Measurements from ENCODE around the gene OTUB2. TPM values are rescaled to one million over a fixed set of nuclear protein-coding genes. Genes with fewer than 3 reads are reported as not detected.

The OTUB2 gene
- polyA plus RNA-seq, 3 donors = 0.25 to 0.95 (median 0.28) TPM

- Mint-ChIP-seq H3K27me3 (ENCODE audit: low read depth in 3 of 3) (peaks cover 3 to 11% (median 8%) of the 10 kb centered on the region in 3 donors), H3K9me3 (no peaks in the 10 kb centered on the region), H3K36me3 (no peaks in the 10 kb centered on the region), H3K27ac (no peak overlapping the region), H3K4me1 (peaks cover 8% of the 10 kb centered on the region), H3K4me3 (no peak overlapping the region)
- TF ChIP-seq, protein P1, sequence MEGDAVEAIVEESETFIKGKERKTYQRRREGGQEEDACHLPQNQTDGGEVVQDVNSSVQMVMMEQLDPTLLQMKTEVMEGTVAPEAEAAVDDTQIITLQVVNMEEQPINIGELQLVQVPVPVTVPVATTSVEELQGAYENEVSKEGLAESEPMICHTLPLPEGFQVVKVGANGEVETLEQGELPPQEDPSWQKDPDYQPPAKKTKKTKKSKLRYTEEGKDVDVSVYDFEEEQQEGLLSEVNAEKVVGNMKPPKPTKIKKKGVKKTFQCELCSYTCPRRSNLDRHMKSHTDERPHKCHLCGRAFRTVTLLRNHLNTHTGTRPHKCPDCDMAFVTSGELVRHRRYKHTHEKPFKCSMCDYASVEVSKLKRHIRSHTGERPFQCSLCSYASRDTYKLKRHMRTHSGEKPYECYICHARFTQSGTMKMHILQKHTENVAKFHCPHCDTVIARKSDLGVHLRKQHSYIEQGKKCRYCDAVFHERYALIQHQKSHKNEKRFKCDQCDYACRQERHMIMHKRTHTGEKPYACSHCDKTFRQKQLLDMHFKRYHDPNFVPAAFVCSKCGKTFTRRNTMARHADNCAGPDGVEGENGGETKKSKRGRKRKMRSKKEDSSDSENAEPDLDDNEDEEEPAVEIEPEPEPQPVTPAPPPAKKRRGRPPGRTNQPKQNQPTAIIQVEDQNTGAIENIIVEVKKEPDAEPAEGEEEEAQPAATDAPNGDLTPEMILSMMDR (IDR thresholded peaks at IDR 0.05) = no peak
- intact Hi-C loops (cut with micrococcal nuclease) = no loop called here
- H3K27ac ChIP-seq (ENCODE audit: low read depth in 1 of 2, low read length in 2 of 2) = no peak overlapping the region
- no peak overlapping the region for H3K4me3 ChIP-seq (replicated peaks in 1 of 3; ENCODE audit: low read depth in 2 of 3, low read length in 3 of 3)
- 36% methylated on average over 3 of the region's 4 CpGs for WGBS (ENCODE audit: insufficient coverage)
- no peaks in the 10 kb centered on the region for H3K27me3 ChIP-seq (ENCODE audit: control insufficient read depth in 2 of 2, insufficient read depth in 2 of 2, low read length in 2 of 2)
- H3K79me2 ChIP-seq (ENCODE audit: insufficient read depth, low read length) = no peaks in the 10 kb centered on the region
- no peaks in the 10 kb centered on the region for H3K9me3 ChIP-seq (replicated peaks in 1 of 2; ENCODE audit: control insufficient read depth in 1 of 2, insufficient read depth in 1 of 2, low read length in 2 of 2)
- no peaks in the 10 kb centered on the region for H4K20me1 ChIP-seq (ENCODE audit: insufficient read depth, low read length)
- H3K4me1 ChIP-seq (ENCODE audit: control insufficient read depth in 1 of 2, insufficient read depth in 2 of 2, low read length in 2 of 2) = peaks cover 0 to 3% of the 10 kb centered on the region in 2 donors
- H3K36me3 ChIP-seq (replicated peaks in 1 of 2; ENCODE audit: control insufficient read depth in 1 of 2, insufficient read depth in 2 of 2, low read length in 2 of 2) = no peaks in the 10 kb centered on the region
- DNase-seq = no peak
- H2AFZ ChIP-seq (ENCODE audit: insufficient read depth, low read depth, low read length, poor library complexity, severe bottlenecking) = no peak overlapping the region
- no peak overlapping the region for H3K9ac ChIP-seq (ENCODE audit: insufficient read depth, low read length, poor library complexity, severe bottlenecking)
- no peak overlapping the region for H3K4me2 ChIP-seq (replicated peaks; ENCODE audit: extremely low read depth, low read length, poor library complexity, severe bottlenecking)
Observed at GRCh38 chr14:94009767-94010166, 16.4 kb upstream of the OTUB2 start.

- no peak overlapping the region for H3K27ac ChIP-seq (ENCODE audit: low read depth in 1 of 2, low read length in 2 of 2)
- no peak overlapping the region for H3K4me3 ChIP-seq (replicated peaks in 1 of 3; ENCODE audit: low read depth in 2 of 3, low read length in 3 of 3)
- Mint-ChIP-seq H3K9me3 (no peaks in the 10 kb centered on the region), H3K27ac (no peak overlapping the region), H3K4me1 (peaks cover 8% of the 10 kb centered on the region), H3K4me3 (no peak overlapping the region), H3K36me3 (no peaks in the 10 kb centered on the region), H3K27me3 (ENCODE audit: low read depth in 3 of 3) (peaks cover 3 to 11% (median 8%) of the 10 kb centered on the region in 3 donors)
- no peaks in the 10 kb centered on the region for H3K27me3 ChIP-seq (ENCODE audit: control insufficient read depth in 2 of 2, insufficient read depth in 2 of 2, low read length in 2 of 2)
- no peaks in the 10 kb centered on the region for H3K79me2 ChIP-seq (ENCODE audit: insufficient read depth, low read length)
- H3K4me1 ChIP-seq (ENCODE audit: control insufficient read depth in 1 of 2, insufficient read depth in 2 of 2, low read length in 2 of 2) = peaks cover 0 to 3% of the 10 kb centered on the region in 2 donors
- no peak for DNase-seq
- H3K9me3 ChIP-seq (replicated peaks in 1 of 2; ENCODE audit: control insufficient read depth in 1 of 2, insufficient read depth in 1 of 2, low read length in 2 of 2) = no peaks in the 10 kb centered on the region
- no peak overlapping the region for H2AFZ ChIP-seq (ENCODE audit: insufficient read depth, low read depth, low read length, poor library complexity, severe bottlenecking)
- 85% methylated on average over 4 of the region's 6 CpGs for WGBS (ENCODE audit: insufficient coverage)
- no peak overlapping the region for H3K9ac ChIP-seq (ENCODE audit: insufficient read depth, low read length, poor library complexity, severe bottlenecking)
- H4K20me1 ChIP-seq (ENCODE audit: insufficient read depth, low read length) = no peaks in the 10 kb centered on the region
- no peaks in the 10 kb centered on the region for H3K36me3 ChIP-seq (replicated peaks in 1 of 2; ENCODE audit: control insufficient read depth in 1 of 2, insufficient read depth in 2 of 2, low read length in 2 of 2)
- intact Hi-C loops (cut with micrococcal nuclease) = no loop called here
- no peak overlapping the region for H3K4me2 ChIP-seq (replicated peaks; ENCODE audit: extremely low read depth, low read length, poor library complexity, severe bottlenecking)
- TF ChIP-seq, protein P1 (IDR thresholded peaks at IDR 0.05) = no peak
Observed at GRCh38 chr14:94010625-94011024, 15.5 kb upstream of the OTUB2 start.

All from CD14-positive monocyte (primary cell).